GM19395 (cell line): ENCODE measurements around the gene SPIB.

Source experiments
- ATAC-seq: cut with Tn5 transposase; IDR thresholded peaks from one replicate; pipeline ENCODE4 v1.9.1; 2021; ENCODE audit warnings: mild to moderate bottlenecking, moderate library complexity; ENCODE audit not compliant: unreplicated experiment

The SPIB gene

GRCh38 chr19:50417111-50418081, 1.3 kb upstream of the SPIB start:
- ATAC-seq = no peak

GRCh38 chr19:50419022-50419579, 363 bp downstream of the SPIB start:
- ATAC-seq = no peak

- no peak for ATAC-seq
Observed at GRCh38 chr19:50419580-50420035, 870 bp downstream of the SPIB start.

GRCh38 chr19:50420127-50420526, 1.4 kb downstream of the SPIB start:
- ATAC-seq = no peak

GRCh38 chr19:50420808-50421207, 2.1 kb downstream of the SPIB start:
- no peak for ATAC-seq

GRCh38 chr19:50422397-50423278, 3.9 kb downstream of the SPIB start:
- ATAC-seq = no peak

- ATAC-seq = no peak
Observed at GRCh38 chr19:50423279-50424113, 4.8 kb downstream of the SPIB start.

GRCh38 chr19:50425581-50425980, 6.8 kb downstream of the SPIB start:
- no peak for ATAC-seq

- ATAC-seq = no peak
Observed at GRCh38 chr19:50427318-50427925, 8.7 kb downstream of the SPIB start.

GRCh38 chr19:50427997-50428425, 9.3 kb downstream of the SPIB start:
- ATAC-seq = no peak

GRCh38 chr19:50428772-50429463, 10.2 kb downstream of the SPIB start:
- no peak for ATAC-seq

GRCh38 chr19:50430888-50431342, 12.2 kb downstream of the SPIB start:
- ATAC-seq = no peak

- ATAC-seq = peak; percentile 68
Observed at GRCh38 chr19:50431343-50432220, 12.8 kb downstream of the SPIB start.

GRCh38 chr19:50432221-50433028, 13.7 kb downstream of the SPIB start, which contains the start of gene MYBPC2:
Gene MYBPC2, plus strand, starts transcription at chr19:50432892. Its CDS starts 62 bp downstream, at chr19:50432954.
- ATAC-seq = peak; percentile 18

GRCh38 chr19:50433201-50434180, 14.8 kb downstream of the SPIB start:
- no peak for ATAC-seq

- ATAC-seq = no peak
Observed at GRCh38 chr19:50434525-50434924, 15.8 kb downstream of the SPIB start.
